ENCODE results near the gene CPSF3. TPM values are rescaled to one million over a fixed set of nuclear protein-coding genes. Genes with fewer than 3 reads are reported as not detected.
"Not testable (repeated sequence)": the region's sequence is repeated elsewhere in the genome, so short reads cannot be mapped to it uniquely, and the experiment has no call there.

CPSF3 gene
- total RNA-seq, 1 donor from 2014 or later, result 44.1 TPM

DNA sequence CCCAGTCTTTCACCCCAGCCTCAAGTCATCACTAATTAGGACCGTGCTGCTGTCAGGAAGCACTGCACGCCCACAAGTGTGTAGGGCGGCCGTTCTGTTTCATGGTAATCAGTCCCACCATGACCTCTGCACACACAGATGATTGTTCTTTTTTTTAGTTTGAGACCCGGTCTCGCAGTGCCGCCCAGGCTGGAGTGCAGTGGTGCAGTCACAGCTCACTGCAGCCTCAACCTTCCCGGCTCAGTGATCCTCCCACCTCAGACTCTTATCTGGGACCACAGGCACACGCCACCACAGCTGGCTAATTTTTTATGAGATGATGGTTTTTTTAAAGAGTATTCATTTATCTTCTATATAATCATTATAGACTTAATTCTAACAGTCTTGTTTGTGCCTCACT is 49.1 kb downstream of the CPSF3 start:
- no peak for DNase-seq

DNA sequence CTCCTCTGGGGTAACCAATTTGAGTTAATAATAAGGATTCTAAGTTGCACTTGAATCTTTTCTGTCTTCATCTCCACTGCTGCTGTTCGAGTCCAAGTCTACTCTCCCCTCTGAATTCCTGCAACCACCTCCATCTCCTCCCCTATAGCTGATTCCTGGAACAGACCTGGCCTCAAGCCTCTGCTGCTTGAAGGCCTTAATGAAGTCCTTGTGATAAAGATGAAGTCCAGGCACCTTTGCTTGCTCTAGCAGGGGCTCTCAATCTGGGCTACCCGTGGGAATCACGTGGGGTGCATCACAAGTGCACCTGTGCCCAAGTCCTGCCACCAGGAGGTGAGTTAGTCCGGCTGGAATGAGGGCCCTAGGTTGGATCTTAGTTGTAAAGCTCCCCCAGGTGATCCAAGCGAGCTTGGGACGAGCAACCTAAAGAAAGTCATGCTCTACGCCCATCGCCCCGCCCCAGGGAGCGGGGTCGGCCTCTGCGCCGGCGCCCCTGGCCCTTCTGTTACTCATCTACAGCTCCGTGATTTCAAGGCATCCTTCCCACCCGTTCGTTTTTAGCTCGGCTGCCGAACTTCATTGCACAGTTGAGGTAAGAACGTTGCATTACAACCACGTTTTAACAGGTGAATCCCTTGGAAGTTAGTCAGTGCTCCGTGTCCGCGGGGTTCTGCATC is 50.0 kb downstream of the CPSF3 start:
- DNase-seq, result peak; percentile 25

GRCh38 chr2:9473985-9474360 is 50.5 kb downstream of the CPSF3 start:
- peak; percentile 35 for DNase-seq

DNA sequence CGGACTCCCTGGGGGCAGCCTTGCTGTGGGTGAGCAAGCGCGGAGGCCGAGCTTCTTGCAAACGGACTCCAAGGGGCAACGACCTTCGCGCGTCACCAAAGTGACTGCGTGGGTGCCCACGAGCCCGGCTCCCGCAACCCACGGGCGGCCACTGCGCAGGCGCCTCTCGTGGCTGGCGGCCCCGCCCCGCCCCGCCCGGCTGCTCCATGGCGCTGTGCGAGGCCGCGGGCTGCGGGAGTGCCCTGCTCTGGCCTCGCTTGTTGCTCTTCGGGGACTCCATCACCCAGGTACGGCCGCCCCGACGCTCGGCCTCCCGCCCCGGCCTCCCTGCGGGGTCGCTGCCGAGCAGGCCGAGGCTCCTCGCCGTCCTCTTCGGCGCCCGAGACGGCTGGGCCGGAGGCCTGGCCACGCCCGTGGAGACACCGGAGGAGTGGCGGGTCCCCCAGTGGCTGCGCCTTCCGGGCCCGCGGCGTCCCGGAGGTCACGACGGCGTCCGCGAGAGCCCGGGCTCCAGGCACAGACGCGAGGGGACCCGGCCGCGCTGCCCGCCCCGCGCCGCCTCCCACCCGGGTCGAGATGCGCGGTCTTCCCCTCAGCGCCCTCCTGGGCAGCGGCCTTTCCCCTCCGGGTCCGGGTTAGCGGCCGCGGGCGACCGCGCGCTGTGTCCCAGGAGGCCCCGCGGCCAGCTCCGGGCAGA is 51.1 kb downstream of the CPSF3 start, which contains the start of gene IAH1:
Gene IAH1 (plus strand): TSS at position 191 of the 697 bp plus-strand sequence. CDS start 16 bp downstream, at position 207.
- peak; percentile 63 for DNase-seq

DNA sequence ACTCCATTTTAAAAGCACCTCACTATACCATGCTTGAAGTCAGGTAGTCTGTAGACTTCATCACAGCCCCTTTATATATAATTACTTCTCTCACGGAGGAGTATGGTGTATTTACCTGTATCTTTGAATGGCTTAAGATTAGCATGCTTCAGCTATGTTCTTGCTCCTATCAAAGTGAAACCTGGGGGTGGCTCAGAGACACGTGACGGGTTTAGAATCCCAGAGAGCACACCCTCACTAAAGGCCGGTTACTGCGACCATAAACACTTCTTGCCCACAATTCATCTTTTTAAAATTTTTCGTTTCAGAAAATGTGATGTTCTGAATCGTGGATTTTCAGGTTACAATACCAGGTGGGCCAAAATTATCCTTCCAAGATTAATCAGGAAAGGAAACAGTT is 54.5 kb downstream of the CPSF3 start:
- DNase-seq, result no peak

- no peak for DNase-seq
Observed at GRCh38 chr2:9478526-9478925, 55.1 kb downstream of the CPSF3 start.

GRCh38 chr2:9480157-9480556 is 56.7 kb downstream of the CPSF3 start:
- no peak for DNase-seq

DNA sequence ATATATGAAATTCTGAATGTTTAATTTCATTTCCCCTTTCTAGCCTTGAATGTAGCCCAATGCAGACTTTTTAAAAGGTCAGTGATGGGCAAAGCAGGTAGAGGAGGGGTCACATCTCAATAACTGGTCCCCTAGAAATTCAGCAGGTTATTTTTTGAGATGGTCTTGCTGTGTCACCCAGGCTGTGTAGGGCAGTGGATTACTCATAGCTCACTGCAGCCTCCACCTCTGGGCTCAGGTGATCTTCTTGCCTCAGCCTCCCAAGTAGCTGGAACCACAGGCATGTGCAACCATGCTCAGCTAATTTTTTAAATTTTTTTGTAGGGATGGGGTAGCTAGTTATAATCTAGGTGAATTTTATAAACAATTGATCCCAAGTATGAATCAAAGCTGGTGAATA is 59.7 kb downstream of the CPSF3 start:
- DNase-seq, result no peak

DNA sequence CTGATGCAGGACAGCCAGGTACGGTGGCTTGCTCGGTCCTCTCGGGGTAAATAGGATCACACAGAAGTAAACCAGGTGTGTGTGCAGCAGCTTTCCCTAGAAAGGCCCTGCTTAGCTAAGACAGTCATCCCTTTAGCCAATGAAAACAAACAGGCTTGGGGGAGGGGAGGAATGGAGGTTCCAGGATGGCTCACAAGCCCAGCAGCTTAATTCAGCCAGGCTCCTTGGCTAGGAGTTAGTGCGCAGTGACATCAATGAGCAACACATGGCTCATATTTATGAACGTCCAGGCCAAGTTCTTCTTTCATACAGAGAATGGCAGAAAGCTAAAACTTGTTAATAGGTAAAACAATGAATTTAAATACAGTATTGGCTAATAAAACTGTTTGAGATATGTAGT is 61.1 kb downstream of the CPSF3 start:
- no peak for DNase-seq

DNA sequence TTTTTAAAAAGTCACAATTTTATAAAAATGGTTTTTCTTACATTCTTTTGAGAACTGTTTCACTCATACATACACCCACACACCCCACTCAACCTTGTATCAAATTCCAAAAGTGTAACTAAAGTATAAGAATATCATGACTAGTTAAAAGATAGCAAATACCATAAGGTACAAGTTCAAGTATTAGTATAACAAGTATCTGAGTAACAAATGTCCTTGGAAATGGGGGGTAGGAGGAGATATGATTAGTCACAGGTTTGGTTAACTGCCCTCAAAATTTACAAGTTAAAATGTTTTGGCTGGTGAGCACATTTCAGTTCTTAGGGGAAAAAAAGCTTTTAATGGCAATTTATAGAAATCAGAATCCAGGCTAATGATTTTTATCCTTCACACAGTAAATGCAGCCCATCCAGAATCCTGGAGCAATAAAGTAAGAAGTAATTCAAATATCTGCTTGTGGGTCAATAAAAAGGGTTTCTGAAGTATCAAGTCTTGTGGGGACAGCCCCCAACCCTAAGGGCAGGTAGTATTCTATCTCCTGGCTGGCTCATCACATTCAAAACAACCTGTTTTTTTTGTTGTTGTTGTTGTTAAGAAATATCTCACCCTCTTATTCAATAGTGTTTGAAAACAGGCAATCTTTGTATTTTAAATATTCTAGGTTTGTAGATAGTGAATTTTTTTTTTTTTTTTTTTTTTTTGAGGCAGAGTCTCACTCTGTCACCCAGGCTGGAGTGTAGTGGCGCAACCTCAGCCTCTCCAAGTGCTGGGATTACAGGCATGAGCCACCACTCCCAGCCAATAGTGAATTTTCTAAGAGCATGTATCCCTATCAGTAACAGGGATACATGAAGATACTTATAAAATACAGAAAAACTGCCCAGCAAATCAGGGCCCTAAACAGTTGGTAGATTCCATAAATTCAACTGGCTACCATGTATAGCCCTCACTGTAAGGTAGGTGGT is 65.4 kb downstream of the CPSF3 start:
- DNase-seq, result no peak

DNA sequence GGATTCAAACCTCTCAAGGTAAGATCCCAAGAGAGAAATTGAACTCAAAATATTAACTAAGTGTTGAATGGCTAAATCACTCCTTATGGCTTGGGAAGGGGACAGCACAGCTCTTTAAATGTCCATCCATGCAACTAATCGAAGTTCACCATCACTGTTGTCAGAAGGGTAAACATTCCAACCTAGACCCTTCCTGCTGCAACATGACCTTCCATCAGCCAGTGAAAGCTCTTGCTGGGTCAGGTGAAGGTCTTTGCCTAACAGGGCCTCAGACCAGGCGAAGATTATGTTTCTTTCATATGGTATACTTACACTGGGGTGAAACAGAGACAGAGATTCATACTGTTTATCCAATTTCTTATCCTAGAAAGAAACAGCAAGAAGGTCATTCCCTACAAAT is 67.3 kb downstream of the CPSF3 start:
- no peak for DNase-seq

DNA sequence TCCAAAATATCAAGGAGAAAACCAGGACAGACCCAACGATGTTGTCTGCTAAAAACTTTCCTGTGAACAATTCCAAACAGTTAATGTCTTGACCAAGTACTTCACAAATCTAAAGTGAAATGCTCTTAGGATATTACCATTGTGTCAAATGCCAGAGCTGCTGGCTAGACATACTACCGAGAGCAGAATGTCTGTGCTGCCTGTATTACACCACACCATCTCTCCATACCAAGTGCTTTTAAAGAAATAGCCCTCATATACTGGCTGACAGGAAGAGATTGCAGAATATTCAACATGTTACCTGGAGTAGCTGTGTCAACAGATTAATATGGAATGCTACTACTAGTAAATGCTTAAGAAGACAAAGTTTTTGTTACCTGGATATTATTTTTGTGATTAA is 69.5 kb downstream of the CPSF3 start:
- no peak for DNase-seq

DNA sequence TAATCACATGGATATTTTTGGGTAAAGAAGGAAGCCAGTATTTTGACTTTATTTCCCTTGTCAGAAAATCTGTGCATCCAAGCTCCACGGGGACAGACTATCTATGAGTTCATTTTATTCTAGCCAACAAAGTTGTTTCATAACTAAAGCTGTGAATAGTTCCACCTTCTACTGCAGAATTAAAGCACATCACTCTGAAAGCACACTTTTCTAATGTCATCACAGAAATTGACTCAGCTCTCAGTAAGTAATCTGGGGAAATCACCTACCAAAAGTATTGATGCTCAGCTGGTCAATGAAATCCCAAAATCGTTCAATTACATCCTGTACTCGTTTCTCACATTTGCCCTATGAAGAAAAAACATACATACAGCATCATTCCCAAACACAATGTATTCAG is 70.0 kb downstream of the CPSF3 start:
- DNase-seq, result no peak

DNA sequence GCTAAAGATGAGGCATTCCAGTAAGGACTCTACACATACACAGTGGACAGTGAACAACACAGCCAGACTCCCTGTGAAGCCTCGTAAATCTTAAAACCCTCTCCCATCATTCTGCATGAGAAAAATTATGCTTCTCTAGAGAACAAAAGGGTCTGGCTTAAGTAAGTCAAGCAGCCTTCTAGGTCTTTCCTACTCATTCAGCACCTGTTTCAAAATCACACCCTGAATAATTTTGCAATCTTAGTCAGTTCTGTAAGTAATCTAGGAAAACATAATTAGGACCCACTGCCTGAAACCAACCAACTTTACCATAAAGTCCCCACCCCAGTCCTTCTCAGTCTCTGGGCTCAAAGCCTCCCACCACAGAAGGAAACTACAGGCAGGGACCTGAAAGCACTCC is 70.6 kb downstream of the CPSF3 start:
- no peak for DNase-seq

DNA sequence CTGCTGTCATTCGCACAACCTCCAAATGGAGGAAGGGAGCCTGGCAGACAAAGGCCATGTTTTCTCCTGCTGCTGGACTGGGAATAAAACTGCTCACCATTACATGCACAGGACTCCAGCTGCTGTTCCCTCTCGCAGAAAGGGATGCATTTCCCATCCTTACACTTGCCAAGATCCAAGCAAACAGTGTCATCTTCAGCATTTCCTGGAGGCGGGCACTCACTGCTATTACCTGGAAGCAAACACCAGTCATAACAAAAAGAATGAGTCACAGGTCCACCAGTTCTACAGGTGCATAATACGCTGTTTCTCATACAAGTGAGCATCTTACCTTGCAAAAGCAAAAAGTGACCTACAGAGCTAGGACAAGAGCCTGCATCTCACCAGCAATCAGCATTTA is 73.6 kb downstream of the CPSF3 start:
- no peak for DNase-seq

GRCh38 chr2:9498210-9498609 is 74.8 kb downstream of the CPSF3 start:
- DNase-seq, result no peak

DNA sequence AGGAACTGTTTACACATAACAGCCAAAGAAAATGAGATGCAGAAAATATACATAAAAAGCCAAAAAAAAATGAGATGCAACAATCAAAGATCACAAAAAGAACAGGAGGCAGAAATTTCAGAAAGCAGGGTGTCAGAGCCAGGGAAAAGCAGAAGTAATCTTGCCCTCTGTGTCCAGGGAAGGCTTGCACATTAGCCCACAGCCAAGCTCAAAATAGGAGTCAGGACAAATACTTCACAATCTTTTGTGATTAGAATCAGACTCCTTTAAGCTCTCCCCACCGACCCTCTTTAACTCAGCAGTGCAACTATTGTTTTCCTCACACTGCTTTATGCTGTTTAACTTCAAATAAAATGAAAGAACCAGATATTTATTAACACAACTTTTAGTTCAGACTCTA is 85.5 kb downstream of the CPSF3 start:
- DNase-seq, result no peak

DNA sequence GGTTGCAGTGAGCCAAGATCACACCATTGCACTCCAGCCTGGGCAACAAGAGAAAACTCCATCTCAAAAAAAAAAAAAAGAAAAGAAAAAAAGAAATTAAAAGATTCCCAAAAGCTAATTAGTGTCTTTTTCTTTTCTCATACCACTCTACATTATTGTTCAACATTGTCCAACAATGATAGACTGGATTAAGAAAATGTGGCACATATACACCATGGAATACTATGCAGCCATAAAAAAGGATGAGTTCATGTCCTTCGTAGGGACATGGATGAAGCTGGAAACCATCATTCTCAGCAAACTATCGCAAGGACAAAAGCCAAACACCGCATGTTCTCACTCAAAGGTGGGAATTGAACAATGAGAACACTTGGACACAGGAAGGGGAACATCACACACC is 90.5 kb downstream of the CPSF3 start:
- DNase-seq, result not testable (repeated sequence)

GRCh38 chr2:9517118-9517782 is 93.8 kb downstream of the CPSF3 start:
- DNase-seq, result no peak

DNA sequence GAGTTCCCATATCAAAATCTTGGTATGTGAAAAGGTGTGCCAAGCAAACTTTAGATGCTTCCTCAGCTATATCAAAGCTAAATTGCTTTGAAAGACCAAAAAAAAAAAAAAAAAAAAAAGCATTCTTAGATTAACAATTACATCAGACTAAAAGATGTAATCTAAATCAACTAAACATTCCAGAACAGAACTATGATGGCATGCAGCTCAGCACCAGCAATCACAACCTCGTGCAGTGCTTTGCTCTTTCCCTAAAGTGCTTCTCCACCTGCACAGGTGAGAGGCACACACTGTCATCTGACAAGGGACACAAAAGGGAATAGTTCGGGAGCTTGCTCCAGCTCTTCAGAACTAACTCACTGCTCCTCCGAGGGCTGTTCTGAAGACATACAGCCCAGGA is 94.7 kb downstream of the CPSF3 start:
- DNase-seq, result no peak

DNA sequence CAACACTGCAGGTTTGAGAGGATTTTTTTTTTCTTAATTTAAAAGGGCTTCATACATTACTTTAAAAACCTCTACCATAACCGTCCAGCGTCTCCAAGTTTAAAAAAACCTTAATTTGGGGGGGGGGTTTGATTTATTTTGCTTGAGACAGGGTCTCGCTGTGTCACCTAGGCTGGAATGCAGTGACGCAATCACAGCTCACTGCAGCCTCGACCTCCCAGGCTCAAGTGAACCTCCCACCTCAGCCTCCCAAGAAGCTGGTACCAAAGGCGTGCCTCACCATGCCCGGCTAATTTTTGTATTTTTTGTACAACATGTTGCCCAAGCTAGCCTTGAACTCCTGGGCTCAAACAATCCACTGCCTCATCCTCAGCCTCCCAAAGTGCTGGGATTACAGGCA is 95.3 kb downstream of the CPSF3 start:
- DNase-seq, result no peak

- DNase-seq, result no peak
Observed at GRCh38 chr2:9519250-9519649, 95.8 kb downstream of the CPSF3 start.
